DOHH2 (cell line): ENCODE results near the gene RTN4IP1.

Source experiments
- H3F3A ChIP-seq: fragments of 200-600 bp; sonication (generic), shearing (Covaris generic); 2 replicates; pipeline ENCODE4 v1.6.0; 2016; ENCODE audit warnings: antibody characterized with exemption, mild to moderate bottlenecking; ENCODE audit not compliant: control insufficient read depth, insufficient read depth
- H3K27ac ChIP-seq: fragments of 200-600 bp; sonication (generic); 2 replicates; pipeline ENCODE4 v1.5.1; 2014; ENCODE audit warnings: low read depth, mild to moderate bottlenecking, low read length, moderate library complexity
- H3K27me3 ChIP-seq: fragments of 200-600 bp; sonication (generic); 2 replicates; pipeline ENCODE4 v1.6.1; 2014; ENCODE audit warnings: mild to moderate bottlenecking, low read length, mixed read lengths; ENCODE audit not compliant: control insufficient read depth
- H3K36me3 ChIP-seq: fragments of 200-600 bp; sonication (generic); 2 replicates; pipeline ENCODE4 v1.6.1; 2014; ENCODE audit warnings: mild to moderate bottlenecking, low read length, moderate library complexity, mixed read lengths; ENCODE audit not compliant: control insufficient read depth
- H3K4me1 ChIP-seq: fragments of 200-600 bp; sonication (generic); 2 replicates; pipeline ENCODE4 v1.6.1; 2014; ENCODE audit warnings: mild to moderate bottlenecking, low read length, mixed read lengths; ENCODE audit not compliant: control insufficient read depth
- H3K4me2 ChIP-seq: fragments of 200-600 bp; sonication (generic); 2 replicates; pipeline ENCODE4 v1.6.0; 2014; ENCODE audit warnings: mild to moderate bottlenecking, low read length, moderate library complexity
- H3K4me3 ChIP-seq: fragments of 200-600 bp; sonication (generic); 2 replicates; pipeline ENCODE4 v1.5.1; 2014; ENCODE audit warnings: mild to moderate bottlenecking, low read length, mixed read lengths
- H3K79me2 ChIP-seq: fragments of 200-600 bp; sonication (generic); 2 replicates; pipeline ENCODE4 v1.6.1; 2014; ENCODE audit warnings: mild to moderate bottlenecking, low read length, mixed read lengths; ENCODE audit not compliant: control insufficient read depth
- H3K9me2 ChIP-seq: fragments of 200-600 bp; sonication (generic); replicated peaks from 2 replicates; pipeline ENCODE4 v1.6.1; 2014; ENCODE audit warnings: mild to moderate bottlenecking, low read length, mixed read lengths; ENCODE audit not compliant: control insufficient read depth
- H3K9me3 ChIP-seq: fragments of 200-600 bp; sonication (generic); 2 replicates; pipeline ENCODE4 v1.6.1; 2014; ENCODE audit warnings: antibody characterized with exemption, low read length, mixed read lengths; ENCODE audit not compliant: control insufficient read depth, insufficient read depth
- H4K20me1 ChIP-seq: fragments of 200-600 bp; sonication (generic); 2 replicates; pipeline ENCODE4 v1.6.0; 2014; ENCODE audit warnings: low read depth, mild to moderate bottlenecking, antibody characterized with exemption, low read length, moderate library complexity; ENCODE audit not compliant: control insufficient read depth, insufficient read depth
- EZH2phosphoT487 ChIP-seq: fragments of 200-600 bp; sonication (generic); IDR thresholded peaks from 2 replicates; pipeline ENCODE4 v1.6.1; 2017; ENCODE audit warnings: borderline replicate concordance, mild to moderate bottlenecking, antibody characterized with exemption, low read length, moderate library complexity, mixed read lengths
- TF ChIP-seq, protein P1 (sequence below): fragments of 200-600 bp; sonication (generic); IDR thresholded peaks from one replicate; pipeline ENCODE4 v1.5.1; 2014; ENCODE audit warnings: antibody characterized with exemption, mild to moderate bottlenecking, low read depth, low read length; ENCODE audit not compliant: poor library complexity, severe bottlenecking

The RTN4IP1 gene

GRCh38 chr6:106658469-106658868 lies 29.2 kb upstream of the RTN4IP1 start:
- peaks cover 4% of the 10 kb centered on the region; the same call in 1 of the 2 replicates for H3K9me3 ChIP-seq
- H3F3A ChIP-seq: peaks cover 6% of the 10 kb centered on the region
- H3K27ac ChIP-seq: no peak overlapping the region

DNA sequence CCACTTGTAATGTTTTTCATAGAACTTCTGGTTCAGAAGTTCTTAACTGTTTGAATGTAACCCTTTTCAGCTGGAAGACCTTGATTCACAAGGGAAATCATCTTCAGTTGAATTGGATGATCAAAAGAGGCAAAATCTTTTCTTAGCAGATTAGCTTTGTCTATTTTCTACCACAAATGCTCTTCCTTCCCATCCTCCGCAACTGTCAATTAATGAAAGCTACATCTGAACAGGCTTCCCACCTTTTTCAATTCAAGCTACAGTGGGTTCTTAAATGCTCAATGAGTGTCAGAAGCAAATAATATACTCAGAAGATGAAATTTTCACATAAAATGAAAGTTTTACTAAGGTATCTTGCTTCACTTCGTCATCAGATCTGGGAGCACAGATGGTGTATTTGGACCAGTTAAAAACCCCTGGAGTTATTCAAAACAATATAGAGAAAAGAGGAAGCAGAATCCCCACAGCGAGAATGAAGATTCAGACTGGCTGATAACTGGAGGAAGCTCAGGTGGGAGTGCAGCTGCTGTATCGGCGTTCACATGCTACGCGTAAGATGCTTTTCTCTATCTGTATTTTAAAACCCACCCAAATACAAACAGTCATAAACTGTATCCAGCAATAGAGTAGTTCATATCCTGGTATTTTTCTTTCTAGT lies 19.5 kb upstream of the RTN4IP1 start:
- Histone ChIP-seq H3K4me1 (peaks cover 77% of the 10 kb centered on the region), H4K20me1 (no peaks in the 10 kb centered on the region), H3K4me2 (peak overlapping the region; percentile 88), H3K4me3 (peak overlapping the region; percentile 72), H3F3A (peaks cover 35% of the 10 kb centered on the region), H3K9me3 (no peaks in the 10 kb centered on the region), H3K36me3 (peaks cover 79% of the 10 kb centered on the region), H3K9me2 (no peaks in the 10 kb centered on the region), H3K79me2 (peaks cover 57% of the 10 kb centered on the region), H3K27me3 (no peaks in the 10 kb centered on the region), H3K27ac (peak overlapping the region; percentile 96)
- TF ChIP-seq EZH2phosphoT487: no peak
- TF ChIP-seq, protein P1, sequence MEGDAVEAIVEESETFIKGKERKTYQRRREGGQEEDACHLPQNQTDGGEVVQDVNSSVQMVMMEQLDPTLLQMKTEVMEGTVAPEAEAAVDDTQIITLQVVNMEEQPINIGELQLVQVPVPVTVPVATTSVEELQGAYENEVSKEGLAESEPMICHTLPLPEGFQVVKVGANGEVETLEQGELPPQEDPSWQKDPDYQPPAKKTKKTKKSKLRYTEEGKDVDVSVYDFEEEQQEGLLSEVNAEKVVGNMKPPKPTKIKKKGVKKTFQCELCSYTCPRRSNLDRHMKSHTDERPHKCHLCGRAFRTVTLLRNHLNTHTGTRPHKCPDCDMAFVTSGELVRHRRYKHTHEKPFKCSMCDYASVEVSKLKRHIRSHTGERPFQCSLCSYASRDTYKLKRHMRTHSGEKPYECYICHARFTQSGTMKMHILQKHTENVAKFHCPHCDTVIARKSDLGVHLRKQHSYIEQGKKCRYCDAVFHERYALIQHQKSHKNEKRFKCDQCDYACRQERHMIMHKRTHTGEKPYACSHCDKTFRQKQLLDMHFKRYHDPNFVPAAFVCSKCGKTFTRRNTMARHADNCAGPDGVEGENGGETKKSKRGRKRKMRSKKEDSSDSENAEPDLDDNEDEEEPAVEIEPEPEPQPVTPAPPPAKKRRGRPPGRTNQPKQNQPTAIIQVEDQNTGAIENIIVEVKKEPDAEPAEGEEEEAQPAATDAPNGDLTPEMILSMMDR: no peak

More at GRCh38 chr6:106658469-106658868, 29.2 kb upstream of the RTN4IP1 start:
- Histone ChIP-seq H3K4me2 (no peak overlapping the region), H3K4me3 (no peak overlapping the region), H3K79me2 (peaks cover 10% of the 10 kb centered on the region; the same call in 1 of the 2 replicates), H3K27me3 (no peaks in the 10 kb centered on the region), H3K4me1 (peaks cover 16% of the 10 kb centered on the region), H4K20me1 (no peaks in the 10 kb centered on the region), H3K9me2 (no peaks in the 10 kb centered on the region), H3K36me3 (peaks cover 98% of the 10 kb centered on the region)
- TF ChIP-seq, protein P1: no peak
- TF ChIP-seq EZH2phosphoT487: no peak

GRCh38 chr6:106643061-106643460 lies 13.8 kb upstream of the RTN4IP1 start:
- Histone ChIP-seq H3K27me3 (no peaks in the 10 kb centered on the region), H3K9me2 (no peaks in the 10 kb centered on the region), H3K36me3 (peaks cover 79% of the 10 kb centered on the region), H3K9me3 (no peaks in the 10 kb centered on the region), H4K20me1 (no peaks in the 10 kb centered on the region), H3K4me1 (peaks cover 59% of the 10 kb centered on the region), H3K27ac (no peak overlapping the region), H3K79me2 (peaks cover 53% of the 10 kb centered on the region), H3K4me2 (no peak overlapping the region), H3F3A (peaks cover 11% of the 10 kb centered on the region), H3K4me3 (no peak overlapping the region)
- TF ChIP-seq, protein P1: no peak
- TF ChIP-seq EZH2phosphoT487: no peak
